ENCODE results near the gene C17orf113. TPM values are rescaled to one million over a fixed set of nuclear protein-coding genes. Genes with fewer than 3 reads are reported as not detected.

C17orf113 gene
- total RNA-seq, 2 experiments from 2014 or later: 0.42 to 0.55 TPM

GRCh38 chr17:42042598-42043319, 7.6 kb downstream of the C17orf113 start:
- no peak for DNase-seq
- ATAC-seq (ENCODE audit: poor library complexity): no peak
- no peaks in the 10 kb centered on the region for H3K4me1 ChIP-seq (ENCODE audit: insufficient read depth, low read length)
- ChIA-PET POLR2A (no interaction called here), CTCF (no interaction called here)
- H3K4me3 ChIP-seq (ENCODE audit: low read length): no peak overlapping the region
- H3K27ac ChIP-seq (ENCODE audit: low read depth in 1 of 2, low read length in 2 of 2): no peak overlapping the region
- Mint-ChIP-seq H3K4me3 (no peak overlapping the region), H3K4me1 (ENCODE audit: low read depth) (no peaks in the 10 kb centered on the region), H3K36me3 (ENCODE audit: low read depth) (no peaks in the 10 kb centered on the region), H3K27me3 (peaks cover 12% of the 10 kb centered on the region), H3K27ac (no peak overlapping the region), H3K9me3 (no peaks in the 10 kb centered on the region)
- TF ChIP-seq CTCF (IDR thresholded peaks at IDR 0.05): no peak
- peaks cover 2 to 4% of the 10 kb centered on the region in 2 experiments for H3K27me3 ChIP-seq (ENCODE audit: control insufficient read depth in 1 of 2, insufficient read depth in 2 of 2, low read length in 2 of 2)
- H3K9me3 ChIP-seq (ENCODE audit: control insufficient read depth in 1 of 2, insufficient read depth in 1 of 2, low read length in 2 of 2): no peaks in the 10 kb centered on the region
- intact Hi-C loops (cut with DNase I, micrococcal nuclease): no loop called here
- H3K36me3 ChIP-seq (ENCODE audit: insufficient read depth, low read length): no peaks in the 10 kb centered on the region

GRCh38 chr17:42041619-42042018, 8.8 kb downstream of the C17orf113 start:
- Mint-ChIP-seq H3K4me1 (ENCODE audit: low read depth) (no peaks in the 10 kb centered on the region), H3K27ac (no peak overlapping the region), H3K4me3 (no peak overlapping the region), H3K27me3 (peaks cover 19% of the 10 kb centered on the region), H3K36me3 (ENCODE audit: low read depth) (no peaks in the 10 kb centered on the region), H3K9me3 (no peaks in the 10 kb centered on the region)
- no peak overlapping the region for H3K4me3 ChIP-seq (ENCODE audit: low read length)
- intact Hi-C loops (cut with DNase I, micrococcal nuclease): no loop called here
- CTCF ChIA-PET: interaction anchor here (0.8 kb wide), 1 partner anchor 11 kb away, joined by 3 read pairs; no protein-coding TSS in a partner anchor
- H3K9me3 ChIP-seq (ENCODE audit: control insufficient read depth in 1 of 2, insufficient read depth in 1 of 2, low read length in 2 of 2): no peaks in the 10 kb centered on the region
- DNase-seq: no peak
- H3K36me3 ChIP-seq (ENCODE audit: insufficient read depth, low read length): no peaks in the 10 kb centered on the region
- POLR2A ChIA-PET: no interaction called here
- H3K27me3 ChIP-seq (ENCODE audit: control insufficient read depth in 1 of 2, insufficient read depth in 2 of 2, low read length in 2 of 2): peaks cover 2 to 4% of the 10 kb centered on the region in 2 experiments
- TF ChIP-seq CTCF (IDR thresholded peaks at IDR 0.05): no peak
- ATAC-seq (ENCODE audit: poor library complexity): no peak
- no peaks in the 10 kb centered on the region for H3K4me1 ChIP-seq (ENCODE audit: insufficient read depth, low read length)
- no peak overlapping the region for H3K27ac ChIP-seq (ENCODE audit: low read depth in 1 of 2, low read length in 2 of 2)

GRCh38 chr17:42040818-42041217, 9.6 kb downstream of the C17orf113 start:
- no peak overlapping the region for H3K27ac ChIP-seq (ENCODE audit: low read depth in 1 of 2, low read length in 2 of 2)
- no peaks in the 10 kb centered on the region for H3K9me3 ChIP-seq (ENCODE audit: control insufficient read depth in 1 of 2, insufficient read depth in 1 of 2, low read length in 2 of 2)
- peaks cover 19% of the 10 kb centered on the region for H3K27me3 Mint-ChIP-seq
- ChIA-PET POLR2A (no interaction called here), CTCF (interaction anchor here (0.8 kb wide), 1 partner anchor 10 kb away, joined by 3 read pairs; no protein-coding TSS in a partner anchor)
- no peaks in the 10 kb centered on the region for H3K36me3 Mint-ChIP-seq (ENCODE audit: low read depth)
- H3K36me3 ChIP-seq (ENCODE audit: insufficient read depth, low read length): no peaks in the 10 kb centered on the region
- H3K27me3 ChIP-seq (ENCODE audit: control insufficient read depth in 1 of 2, insufficient read depth in 2 of 2, low read length in 2 of 2): peaks cover 2 to 4% of the 10 kb centered on the region in 2 experiments
- H3K4me1 Mint-ChIP-seq (ENCODE audit: low read depth): no peaks in the 10 kb centered on the region
- H3K9me3 Mint-ChIP-seq: no peaks in the 10 kb centered on the region
- no peak for TF ChIP-seq CTCF (IDR thresholded peaks at IDR 0.05)
- H3K4me1 ChIP-seq (ENCODE audit: insufficient read depth, low read length): no peaks in the 10 kb centered on the region
- H3K4me3 Mint-ChIP-seq: no peak overlapping the region
- ATAC-seq (ENCODE audit: poor library complexity) (no peak), DNase-seq (no peak)
- no peak overlapping the region for H3K27ac Mint-ChIP-seq
- H3K4me3 ChIP-seq (ENCODE audit: low read length): no peak overlapping the region
- intact Hi-C loops (cut with DNase I, micrococcal nuclease): no loop called here
